IMR-90 (cell line): ENCODE measurements around the gene KDELR3. TPM values are rescaled to one million over a fixed set of nuclear protein-coding genes. Genes with fewer than 3 reads are reported as not detected.
A peak's percentile ranks its signal among the peaks of the same experiment; 100 is the strongest.

Experiments used
- ATAC-seq: fragments of 200-7000 bp; cut with Tn5 transposase; 2 replicates; pipeline ENCODE4 v1.9.1; 2020; ENCODE audit warnings: low read depth, mild to moderate bottlenecking, moderate library complexity
- BruUV-seq: library from RNA; stranded (reverse); fragments of 400-500 nt; replicated peaks from 2 replicates; lab custom pipeline; 2021; lab: Mats Ljungman, UMichigan
- CTCF ChIA-PET: fragments of 300-600 bp; formaldehyde crosslinking; extraction: SDS; loops from one replicate; lab custom pipeline; 2021; ENCODE audit warnings: antibody characterized with exemption; lab: Yijun Ruan, JAX
- POLR2A ChIA-PET: fragments of 300-600 bp; sonication (Branson Sonifier 250); formaldehyde crosslinking; loops from one replicate; lab custom pipeline; 2022; ENCODE audit warnings: antibody characterized with exemption; ENCODE audit not compliant: unreplicated experiment; lab: Charles Lee
- DNase-seq: peaks from one replicate; pipeline ENCODE4 v3.0.0; 2013
- H2AFZ ChIP-seq: replicated peaks from 2 replicates; pipeline ENCODE3; 2013; ENCODE audit warnings: low read length, mild to moderate bottlenecking; ENCODE audit not compliant: poor library complexity
- H2AK5ac ChIP-seq: 2 replicates; pipeline ENCODE4 v1.6.1; 2013; ENCODE audit warnings: low read depth, low read length, inconsistent platforms
- H2AK9ac ChIP-seq: replicated peaks from 2 replicates; pipeline ENCODE3; 2013; ENCODE audit warnings: mild to moderate bottlenecking, low read depth, low read length, moderate library complexity; ENCODE audit not compliant: poor library complexity
- H2BK120ac ChIP-seq: 2 replicates; pipeline ENCODE4 v1.6.1; 2013; ENCODE audit warnings: low read depth, low read length, inconsistent platforms
- H2BK15ac ChIP-seq: 3 replicates; pipeline ENCODE4 v1.6.1; 2013; ENCODE audit warnings: low read depth, low read length, inconsistent platforms
- H2BK20ac ChIP-seq: 2 replicates; pipeline ENCODE4 v1.6.1; 2013; ENCODE audit warnings: low read depth, mild to moderate bottlenecking, inconsistent platforms, low read length, moderate library complexity
- H2BK5ac ChIP-seq: 2 replicates; pipeline ENCODE4 v1.6.1; 2013; ENCODE audit warnings: mild to moderate bottlenecking, low read depth, low read length, inconsistent platforms; ENCODE audit not compliant: poor library complexity, severe bottlenecking
- H3K14ac ChIP-seq: replicated peaks from 2 replicates; pipeline ENCODE4 v1.6.1; 2013; ENCODE audit warnings: low read depth, low read length, inconsistent platforms
- H3K18ac ChIP-seq: 2 replicates; pipeline ENCODE4 v1.6.1; 2013; ENCODE audit warnings: low read depth, low read length, control low read depth
- H3K23ac ChIP-seq: 2 replicates; pipeline ENCODE4 v1.6.1; 2013; ENCODE audit warnings: low read depth, low read length, inconsistent platforms
- H3K27ac ChIP-seq: 2 replicates; pipeline ENCODE4 v1.5.1; 2013; ENCODE audit warnings: mild to moderate bottlenecking, control low read depth, low read length; ENCODE audit not compliant: insufficient read depth
- H3K27me3 ChIP-seq: 2 replicates; pipeline ENCODE4 v1.6.1; 2013; ENCODE audit warnings: low read length; ENCODE audit not compliant: control insufficient read depth, insufficient read depth
- H3K36me3 ChIP-seq: 2 replicates; pipeline ENCODE4 v1.6.1; 2013; ENCODE audit warnings: low read length, mixed read lengths; ENCODE audit not compliant: control insufficient read depth, insufficient read depth
- H3K4ac ChIP-seq: 2 replicates; pipeline ENCODE4 v1.6.1; 2013; ENCODE audit warnings: low read depth, low read length, inconsistent platforms
- H3K4me1 ChIP-seq: 2 replicates; pipeline ENCODE4 v1.6.1; 2013; ENCODE audit warnings: low read length, mixed read lengths; ENCODE audit not compliant: control insufficient read depth, insufficient read depth
- H3K4me2 ChIP-seq: 2 replicates; pipeline ENCODE4 v1.6.1; 2013; ENCODE audit warnings: low read depth, mild to moderate bottlenecking, control low read depth, low read length, moderate library complexity
- H3K4me3 ChIP-seq: 2 replicates; pipeline ENCODE4 v1.5.1; 2013; ENCODE audit warnings: low read depth, mild to moderate bottlenecking, control low read depth, low read length, moderate library complexity; ENCODE audit not compliant: insufficient read depth
- H3K56ac ChIP-seq: 2 replicates; pipeline ENCODE4 v1.6.1; 2013; ENCODE audit warnings: low read length, inconsistent platforms; ENCODE audit not compliant: insufficient read depth; ENCODE audit errors: extremely low read depth
- H3K79me1 ChIP-seq, 2 experiments: 2 replicates each; pipeline ENCODE4 v1.6.1; 2013; ENCODE audit warnings: low read length in 2 of 2, inconsistent platforms in 1 of 2, low read depth in 1 of 2
- H3K9ac ChIP-seq: 2 replicates; pipeline ENCODE4 v1.6.1; 2013; ENCODE audit warnings: low read depth, low read length, control low read depth
- H3K9me1 ChIP-seq: 2 replicates; pipeline ENCODE4 v1.6.1; 2013; ENCODE audit warnings: low read length, inconsistent platforms; ENCODE audit not compliant: insufficient read depth
- H3K9me3 ChIP-seq: 2 replicates; pipeline ENCODE4 v1.6.1; 2013; ENCODE audit warnings: low read length; ENCODE audit not compliant: control insufficient read depth, insufficient read depth
- H4K20me1 ChIP-seq: 2 replicates; pipeline ENCODE4 v1.6.1; 2013; ENCODE audit warnings: low read length, inconsistent platforms; ENCODE audit not compliant: insufficient read depth
- H4K5ac ChIP-seq: 2 replicates; pipeline ENCODE4 v1.6.1; 2013; ENCODE audit warnings: mild to moderate bottlenecking, low read depth, low read length, control low read depth
- H4K8ac ChIP-seq, 2 experiments: 2 replicates each; pipeline ENCODE4 v1.6.1; 2013; ENCODE audit warnings: low read depth in 2 of 2, low read length in 2 of 2, control low read depth in 1 of 2, inconsistent platforms in 1 of 2
- H4K91ac ChIP-seq: 2 replicates; pipeline ENCODE4 v1.6.1; 2013; ENCODE audit warnings: low read depth, low read length, inconsistent platforms; ENCODE audit not compliant: insufficient read depth
- MXI1 ChIP-seq: IDR thresholded peaks from 2 replicates; pipeline ENCODE4 v1.6.1; 2012; ENCODE audit warnings: low read depth, mild to moderate bottlenecking, low read length, moderate library complexity, borderline replicate concordance
- NFE2L2 ChIP-seq: fragments of 150-350 bp; IDR thresholded peaks from 2 replicates; pipeline ENCODE4 v1.6.1; 2016; ENCODE audit warnings: low read depth, mild to moderate bottlenecking, low read length
- RFX5 ChIP-seq: IDR thresholded peaks from 2 replicates; pipeline ENCODE4 v1.8.0; 2012; ENCODE audit warnings: low read depth, mild to moderate bottlenecking, low read length, moderate library complexity
- WGBS, 2 experiments: methylation state at CpG; one replicate each; pipeline versions ENCODE4 v1.1.5 to v1.1.7; 2013; ENCODE audit warnings: missing lambda C conversion rate in 2 of 2; ENCODE audit not compliant: insufficient read length in 1 of 2; ENCODE audit errors: extremely low coverage in 2 of 2; 5-methylcytosine and 5-hydroxymethylcytosine counted together
- dilution Hi-C: fragments of 300-500 bp; cut with HindIII; formaldehyde crosslinking; loops from one replicate; pipeline ENCODE4 v1.14.3; 2018; ENCODE audit warnings: low sequenced_read_pairs; ENCODE audit not compliant: unreplicated experiment
- in situ Hi-C: fragments of 300-500 bp; cut with MboI; formaldehyde crosslinking; loops from 3 replicates; pipeline ENCODE4 v1.14.3; 2019; ENCODE audit warnings: low sequenced_read_pairs, inconsistent platforms, mixed read lengths
- intact Hi-C: fragments of 100-400 bp; cut with micrococcal nuclease; formaldehyde crosslinking; loops from 2 replicates; pipeline ENCODE4 v1.10.0; 2022
- polyA plus RNA-seq, 3 experiments: library from polyadenylated mRNA; depleted of rRNA; stranded (reverse); fragments of >200 nt; gene quantifications; 2 replicates each; pipeline ENCODE4 v1.2.3, GENCODE V29; 2012; ENCODE audit warnings: low replicate concordance in 1 of 3
- total RNA-seq: library from RNA; depleted of rRNA; stranded (reverse); fragments of >200 nt; gene quantifications from 2 replicates; pipeline ENCODE4 v1.2.3, GENCODE V29; 2012

Gene KDELR3
- total and polyA plus RNA-seq, 2 of the 4 experiments (the other 2 are of a cell fraction) = 129 to 224 TPM

DNA sequence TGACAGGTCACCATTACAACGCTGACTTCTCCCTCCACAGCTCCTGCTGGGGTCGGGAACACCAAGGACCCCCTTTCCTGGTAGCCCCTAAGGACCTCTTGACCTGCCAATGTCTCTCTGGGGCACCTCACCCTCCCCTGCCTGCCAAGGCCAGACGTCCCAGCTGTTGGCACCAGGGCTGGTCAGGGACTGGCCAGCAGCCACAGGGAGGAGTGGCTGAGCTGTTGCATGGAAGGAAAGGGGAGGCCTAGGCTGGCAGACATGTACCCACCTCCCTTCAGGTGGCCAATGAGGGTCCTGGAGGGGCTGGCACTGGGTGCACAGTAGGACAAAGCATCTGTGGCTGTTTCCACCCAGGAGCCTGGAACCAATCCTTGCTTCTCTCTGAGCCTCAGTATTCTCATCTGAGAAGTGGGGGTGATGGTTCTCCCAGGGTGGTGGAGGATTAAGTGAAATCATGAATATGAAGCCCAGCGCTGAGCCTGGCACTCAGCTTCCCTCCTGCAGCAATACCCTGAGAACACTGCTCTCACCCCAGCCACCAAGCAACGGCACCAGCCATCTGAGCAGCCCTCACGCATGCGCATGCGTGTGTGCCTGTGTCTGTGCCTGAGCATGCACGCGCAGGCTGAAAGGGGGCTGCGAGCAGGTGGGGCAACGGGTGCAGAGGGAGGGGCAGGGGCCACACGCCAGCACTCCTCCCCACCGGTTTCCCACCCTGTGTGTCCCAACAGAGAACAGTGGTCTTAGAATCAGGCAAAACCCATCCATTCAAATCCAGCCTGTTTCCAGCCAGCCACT is 18.8 kb upstream of the KDELR3 start:
- no peak overlapping the region for H3K27ac ChIP-seq
- 53% methylated on average over 4 of the region's 14 CpGs; no CpG with 5 or more reads in 1 of the 2 experiments for WGBS, 2 experiments
- no peak for TF ChIP-seq RFX5
- no peak for TF ChIP-seq NFE2L2
- TF ChIP-seq MXI1 = no peak
- H3K4me1 ChIP-seq = no peaks in the 10 kb centered on the region; the same call in 1 of the 2 replicates
- no peak overlapping the region for H4K91ac ChIP-seq
- H3K9me1 ChIP-seq = no peaks in the 10 kb centered on the region
- ChIA-PET CTCF (interaction anchor here (0.8 kb wide), 1 partner anchor 10 kb away, joined by 3 read pairs; no protein-coding TSS in a partner anchor), POLR2A (no interaction called here)
- H4K20me1 ChIP-seq = no peaks in the 10 kb centered on the region
- no peak overlapping the region for H2BK15ac ChIP-seq
- H3K79me1 ChIP-seq = no peaks in the 10 kb centered on the region
- H3K4me2 ChIP-seq = no peak overlapping the region
- no peak overlapping the region for H3K4me3 ChIP-seq
- no peak overlapping the region for H4K8ac ChIP-seq
- no peak overlapping the region for H2BK5ac ChIP-seq
- no peak overlapping the region for H3K23ac ChIP-seq
- no peak overlapping the region for H2BK120ac ChIP-seq
- no peak overlapping the region for H2BK20ac ChIP-seq
- no peak overlapping the region for H2AFZ ChIP-seq
- H3K4ac ChIP-seq = no peak overlapping the region
- H3K18ac ChIP-seq = no peak overlapping the region
- H3K36me3 ChIP-seq = no peaks in the 10 kb centered on the region
- peaks cover 76% of the 10 kb centered on the region for H3K27me3 ChIP-seq
- H3K14ac ChIP-seq = no peak overlapping the region
- dilution Hi-C loops = no loop called here
- no TSS peak for BruUV-seq
- H3K9me3 ChIP-seq = no peaks in the 10 kb centered on the region
- in situ Hi-C loops = no loop called here
- H4K5ac ChIP-seq = no peak overlapping the region
- DNase-seq (no peak), ATAC-seq (no peak)
- no peak overlapping the region for H3K56ac ChIP-seq
- H2AK9ac ChIP-seq = peak overlapping the region; percentile 72
- H3K9ac ChIP-seq = no peak overlapping the region
- H2AK5ac ChIP-seq = no peak overlapping the region
- intact Hi-C loops = no loop called here
